ENCODE results near the gene TARS2.

DNA sequence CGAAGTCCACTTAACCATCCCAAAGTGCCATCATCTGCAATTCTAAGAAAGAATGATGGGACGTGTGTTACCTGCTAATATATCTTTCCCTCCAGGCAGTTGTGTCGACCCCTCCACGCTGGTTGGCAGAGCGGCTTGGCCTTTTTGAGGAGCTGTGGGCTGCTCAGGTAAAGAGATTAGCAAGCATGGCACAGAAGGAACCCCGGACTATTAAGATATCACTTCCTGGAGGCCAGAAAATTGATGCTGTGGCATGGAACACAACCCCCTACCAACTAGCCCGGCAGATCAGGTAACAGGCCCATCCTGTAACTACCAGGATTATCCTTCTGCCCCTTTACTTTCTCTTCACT is 520 bp downstream of the TARS2 start:
- no peak for TF ChIP-seq EP300 (IDR thresholded peaks at IDR 0.05)
- TF ChIP-seq, protein P1, sequence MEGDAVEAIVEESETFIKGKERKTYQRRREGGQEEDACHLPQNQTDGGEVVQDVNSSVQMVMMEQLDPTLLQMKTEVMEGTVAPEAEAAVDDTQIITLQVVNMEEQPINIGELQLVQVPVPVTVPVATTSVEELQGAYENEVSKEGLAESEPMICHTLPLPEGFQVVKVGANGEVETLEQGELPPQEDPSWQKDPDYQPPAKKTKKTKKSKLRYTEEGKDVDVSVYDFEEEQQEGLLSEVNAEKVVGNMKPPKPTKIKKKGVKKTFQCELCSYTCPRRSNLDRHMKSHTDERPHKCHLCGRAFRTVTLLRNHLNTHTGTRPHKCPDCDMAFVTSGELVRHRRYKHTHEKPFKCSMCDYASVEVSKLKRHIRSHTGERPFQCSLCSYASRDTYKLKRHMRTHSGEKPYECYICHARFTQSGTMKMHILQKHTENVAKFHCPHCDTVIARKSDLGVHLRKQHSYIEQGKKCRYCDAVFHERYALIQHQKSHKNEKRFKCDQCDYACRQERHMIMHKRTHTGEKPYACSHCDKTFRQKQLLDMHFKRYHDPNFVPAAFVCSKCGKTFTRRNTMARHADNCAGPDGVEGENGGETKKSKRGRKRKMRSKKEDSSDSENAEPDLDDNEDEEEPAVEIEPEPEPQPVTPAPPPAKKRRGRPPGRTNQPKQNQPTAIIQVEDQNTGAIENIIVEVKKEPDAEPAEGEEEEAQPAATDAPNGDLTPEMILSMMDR (IDR thresholded peaks at IDR 0.05) = no peak
- TF ChIP-seq POLR2A (IDR thresholded peaks at IDR 0.05) = no peak

Measured in tibial nerve (tissue), 4 donors.